Subcutaneous abdominal adipose tissue (tissue), 5 donors: ENCODE data around the gene ADARB2.
"Not testable (repeated sequence)": the region's sequence is repeated elsewhere in the genome, so short reads cannot be mapped to it uniquely, and the experiment has no call there.

Experiments used
- H3K27ac ChIP-seq: one replicate; pipeline ENCODE4 v1.7.0; 2013; ENCODE audit warnings: low read depth, mild to moderate bottlenecking, inconsistent platforms, low read length, moderate library complexity
- H3K27me3 ChIP-seq, 5 donors: one replicate each; pipeline ENCODE4 v1.7.0; 2013; ENCODE audit warnings: low read length in 5 of 5, inconsistent platforms in 1 of 5; ENCODE audit not compliant: control insufficient read depth in 5 of 5, insufficient read depth in 4 of 5
- H3K36me3 ChIP-seq, 5 donors: one replicate each; pipeline ENCODE4 v1.7.0; 2013; ENCODE audit warnings: low read length in 5 of 5; ENCODE audit not compliant: control insufficient read depth in 5 of 5, insufficient read depth in 5 of 5
- H3K4me1 ChIP-seq, 5 donors: one replicate each; pipeline ENCODE4 v1.7.0; 2013; ENCODE audit warnings: low read length in 5 of 5, mild to moderate bottlenecking in 3 of 5, moderate library complexity in 1 of 5; ENCODE audit not compliant: control insufficient read depth in 5 of 5, insufficient read depth in 5 of 5
- H3K4me3 ChIP-seq, 5 donors: one replicate each; pipeline ENCODE4 v1.7.0; 2013; ENCODE audit warnings: low read length in 5 of 5, low read depth in 1 of 5
- H3K9ac ChIP-seq, 5 donors: one replicate each; pipeline ENCODE4 v1.7.0; 2013; ENCODE audit warnings: low read length in 5 of 5, mild to moderate bottlenecking in 4 of 5, moderate library complexity in 3 of 5
- H3K9me3 ChIP-seq, 5 donors: one replicate each; pipeline ENCODE4 v1.7.0; 2013; ENCODE audit warnings: low read length in 5 of 5; ENCODE audit not compliant: control insufficient read depth in 5 of 5
- donor health status: healthy.
- donor health status: healthy.
- donor health status: healthy.
- donor health status: healthy.
- donor health status: healthy.

The ADARB2 gene

GRCh38 chr10:1414893-1415292 is 322.4 kb downstream of the ADARB2 start:
- no peaks in the 10 kb centered on the region for H3K36me3 ChIP-seq
- H3K27me3 ChIP-seq = peaks cover 0 to 40% (median 6%) of the 10 kb centered on the region in 5 donors

DNA sequence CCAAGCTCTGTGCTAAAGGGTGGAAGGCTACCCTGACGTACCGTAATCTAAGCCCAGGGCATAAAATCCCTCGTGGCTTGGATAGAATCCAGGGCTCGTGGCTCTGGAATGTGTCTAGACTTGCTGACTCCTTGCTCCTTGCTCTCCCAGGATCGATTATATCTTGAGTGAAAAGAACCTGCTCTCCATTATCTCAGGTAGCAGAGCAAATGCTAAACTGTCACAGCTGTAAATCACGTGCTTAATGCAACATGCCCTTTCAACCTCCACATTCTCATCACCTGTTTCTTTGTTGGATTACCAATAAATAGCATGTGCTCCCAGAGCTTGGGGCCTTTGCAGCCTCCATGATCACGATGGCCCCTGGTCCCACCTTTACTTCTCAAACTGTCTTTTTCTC is 323.0 kb downstream of the ADARB2 start:
- not testable (repeated sequence) for H3K4me1 ChIP-seq, H3K9me3 ChIP-seq, H3K36me3 ChIP-seq, H3K9ac ChIP-seq, H3K4me3 ChIP-seq, H3K27ac ChIP-seq
- H3K27me3 ChIP-seq = peaks cover 0 to 36% (median 6%) of the 10 kb centered on the region in 5 donors

More at GRCh38 chr10:1414893-1415292, 322.4 kb downstream of the ADARB2 start:
- Histone ChIP-seq H3K4me3 (no peak overlapping the region), H3K4me1 (no peaks in the 10 kb centered on the region), H3K9ac (no peak overlapping the region), H3K27ac (no peak overlapping the region), H3K9me3 (peaks cover 0 to 5% (median 0%) of the 10 kb centered on the region in 5 donors)

DNA sequence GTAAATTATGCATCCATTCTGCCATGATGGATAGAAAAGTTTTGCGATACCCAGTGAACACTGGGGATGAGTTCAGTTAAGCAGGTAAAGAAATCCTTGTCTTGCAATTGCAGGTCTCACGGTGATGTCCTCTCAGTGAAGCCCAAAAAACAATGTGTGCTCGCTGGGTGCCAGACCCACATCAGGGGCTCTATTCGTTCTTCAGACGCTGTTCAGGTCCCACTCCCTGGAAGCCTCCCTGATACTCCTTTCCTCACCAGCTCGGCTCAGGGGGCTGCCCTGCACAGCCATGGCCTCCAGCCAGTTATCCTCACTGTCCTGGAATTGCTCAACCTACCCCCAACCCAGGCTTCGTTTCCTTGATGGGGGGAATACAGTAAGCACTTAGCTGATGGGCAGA is 323.5 kb downstream of the ADARB2 start:
- no peak overlapping the region for H3K9ac ChIP-seq
- H3K27ac ChIP-seq = no peak overlapping the region
- H3K4me3 ChIP-seq = no peak overlapping the region
- H3K4me1 ChIP-seq = no peaks in the 10 kb centered on the region
- peaks cover 0 to 5% (median 0%) of the 10 kb centered on the region in 5 donors for H3K9me3 ChIP-seq
- no peaks in the 10 kb centered on the region for H3K36me3 ChIP-seq
- H3K27me3 ChIP-seq = peaks cover 0 to 35% (median 6%) of the 10 kb centered on the region in 5 donors

DNA sequence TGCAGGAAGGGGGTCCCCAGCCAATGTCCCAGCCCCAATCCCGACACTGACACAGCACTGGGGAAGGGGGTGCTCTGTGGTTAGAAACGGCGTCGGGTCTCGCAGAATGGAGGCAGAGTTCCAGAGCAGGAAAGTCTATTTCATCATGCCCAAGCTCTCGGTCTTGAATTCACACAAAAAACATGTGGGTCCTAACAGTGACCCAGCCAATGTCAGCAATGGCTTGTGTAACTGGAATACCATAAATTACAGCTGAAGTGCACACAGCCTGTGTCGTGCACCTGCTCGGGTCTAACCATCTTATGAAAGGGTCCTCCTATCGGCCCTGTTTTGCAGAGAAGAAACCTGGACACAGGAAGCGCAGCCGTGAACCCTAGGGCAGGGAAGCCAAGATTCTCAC is 324.1 kb downstream of the ADARB2 start:
- Histone ChIP-seq H3K27me3 (peaks cover 0 to 32% (median 6%) of the 10 kb centered on the region in 5 donors), H3K9me3 (peaks cover 0 to 5% (median 0%) of the 10 kb centered on the region in 5 donors), H3K36me3 (no peaks in the 10 kb centered on the region)

DNA sequence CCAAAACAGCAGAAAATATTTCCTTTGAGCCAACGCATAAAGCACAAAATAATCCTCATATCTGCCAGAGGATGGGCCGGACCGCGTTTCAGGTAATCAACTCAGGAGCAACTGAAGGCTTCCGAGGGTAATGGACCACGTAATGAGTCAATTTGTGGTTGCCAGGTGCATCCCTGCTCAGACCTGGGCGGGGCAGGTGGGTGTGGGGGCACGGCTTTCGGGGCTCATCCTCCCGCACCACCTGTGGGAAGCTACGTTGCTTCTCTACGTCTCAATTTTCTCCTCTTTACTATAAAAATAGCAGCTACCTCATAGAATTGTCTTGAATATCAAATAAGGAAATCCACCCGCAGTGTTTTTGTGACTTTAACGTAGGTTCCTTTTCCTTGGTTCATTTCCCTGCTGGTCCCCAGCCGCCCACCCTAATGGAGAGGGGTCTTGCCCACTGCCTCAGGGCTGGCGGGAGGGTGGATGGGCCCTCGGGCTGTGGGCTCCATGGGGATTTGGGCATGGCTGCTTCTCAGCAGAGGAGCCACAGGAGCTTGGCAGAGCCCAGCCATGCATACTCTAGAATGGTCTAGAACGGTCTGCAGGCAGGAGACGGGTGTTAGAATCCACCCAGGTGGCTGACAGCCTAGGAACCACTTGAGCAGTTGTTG is 324.7 kb downstream of the ADARB2 start:
- no peak overlapping the region for H3K4me3 ChIP-seq
- no peak overlapping the region for H3K9ac ChIP-seq
- peaks cover 0 to 26% (median 4%) of the 10 kb centered on the region in 5 donors for H3K27me3 ChIP-seq
- H3K27ac ChIP-seq = no peak overlapping the region
- H3K9me3 ChIP-seq = peaks cover 0 to 5% (median 0%) of the 10 kb centered on the region in 5 donors
- H3K4me1 ChIP-seq = no peaks in the 10 kb centered on the region
- H3K36me3 ChIP-seq = no peaks in the 10 kb centered on the region

More for the DNA sequence above, 324.1 kb downstream of the ADARB2 start:
- Histone ChIP-seq H3K9ac (no peak overlapping the region), H3K4me3 (no peak overlapping the region), H3K27ac (no peak overlapping the region), H3K4me1 (no peaks in the 10 kb centered on the region)

GRCh38 chr10:1411956-1412355 is 325.4 kb downstream of the ADARB2 start:
- H3K27me3 ChIP-seq = peaks cover 0 to 28% (median 0%) of the 10 kb centered on the region in 5 donors
- H3K9ac ChIP-seq = no peak overlapping the region
- H3K4me1 ChIP-seq = no peaks in the 10 kb centered on the region
- H3K4me3 ChIP-seq = no peak overlapping the region
- peaks cover 0 to 5% (median 0%) of the 10 kb centered on the region in 5 donors for H3K9me3 ChIP-seq
- no peaks in the 10 kb centered on the region for H3K36me3 ChIP-seq
- H3K27ac ChIP-seq = no peak overlapping the region

DNA sequence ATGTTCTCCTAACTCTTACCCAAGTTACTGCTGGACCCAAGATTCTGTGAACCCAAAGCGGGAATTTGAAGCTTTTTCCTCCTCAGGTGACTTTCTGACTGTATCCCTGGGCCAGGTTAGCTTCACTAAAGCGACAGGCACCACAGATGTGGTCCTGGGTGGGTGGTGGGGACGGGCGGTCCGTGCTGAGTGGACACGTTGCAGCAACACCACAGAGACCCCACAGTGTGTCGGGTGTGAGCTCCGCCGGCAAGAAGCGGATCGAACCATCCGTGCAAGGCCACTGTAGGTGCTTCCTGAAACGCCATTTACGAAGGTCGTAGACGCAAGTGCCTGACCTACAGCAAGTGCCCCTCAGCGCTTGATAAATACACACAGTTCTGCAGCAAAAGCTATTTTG is 325.9 kb downstream of the ADARB2 start:
- Histone ChIP-seq H3K4me1 (no peaks in the 10 kb centered on the region), H3K9ac (no peak overlapping the region), H3K27me3 (peaks cover 0 to 25% (median 3%) of the 10 kb centered on the region in 5 donors), H3K4me3 (no peak overlapping the region), H3K27ac (no peak overlapping the region), H3K9me3 (peaks cover 0 to 5% (median 0%) of the 10 kb centered on the region in 5 donors), H3K36me3 (no peaks in the 10 kb centered on the region)

DNA sequence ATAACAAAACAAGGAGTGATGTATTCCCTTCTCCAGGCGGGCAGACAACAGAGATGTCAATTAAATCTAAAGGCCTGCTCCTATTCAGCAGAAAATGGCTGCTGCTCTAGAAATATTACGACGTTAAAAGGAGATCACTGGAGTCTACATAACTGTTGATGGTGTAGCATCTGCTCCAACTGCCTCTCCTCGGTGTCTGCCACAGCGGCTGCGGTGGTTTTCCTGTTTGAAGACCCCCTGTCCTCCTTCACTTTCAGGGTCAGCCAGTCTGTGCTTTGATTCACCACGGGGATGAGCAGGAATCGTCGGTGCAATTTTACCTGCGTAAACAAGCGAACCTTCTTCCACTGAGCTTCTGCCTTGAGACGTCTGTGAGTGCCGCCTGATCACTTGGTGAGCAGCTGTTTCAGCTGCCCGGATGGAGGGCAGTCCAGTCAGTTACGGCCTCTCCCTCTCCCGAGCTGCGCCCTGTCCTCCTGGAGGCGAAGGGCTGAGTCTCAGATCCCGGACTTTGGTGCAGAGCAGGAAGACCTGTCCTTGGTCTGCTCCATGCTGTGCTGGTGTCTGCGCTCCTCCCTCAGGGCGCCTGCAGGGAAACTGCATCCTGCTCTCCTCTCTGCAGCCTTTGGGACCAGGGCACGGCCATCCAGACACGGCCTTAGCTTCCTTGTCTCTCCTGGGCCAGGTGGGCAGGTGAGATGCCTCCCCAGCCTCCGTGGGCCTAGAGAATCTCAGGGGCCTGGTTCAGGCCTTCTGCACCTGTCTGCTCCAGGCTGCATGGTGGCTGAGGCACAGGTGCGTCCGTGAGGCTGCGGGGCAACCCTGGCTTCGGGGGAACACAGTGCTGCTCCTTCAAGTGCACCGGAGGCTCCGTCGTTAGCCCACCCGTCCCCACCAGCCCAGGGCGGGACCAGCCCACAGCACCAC is 326.6 kb downstream of the ADARB2 start:
- Histone ChIP-seq H3K27me3 (peaks cover 0 to 26% (median 8%) of the 10 kb centered on the region in 5 donors), H3K27ac (no peak overlapping the region), H3K36me3 (no peaks in the 10 kb centered on the region), H3K4me3 (no peak overlapping the region), H3K9me3 (peaks cover 0 to 5% (median 0%) of the 10 kb centered on the region in 5 donors), H3K4me1 (no peaks in the 10 kb centered on the region), H3K9ac (no peak overlapping the region)

DNA sequence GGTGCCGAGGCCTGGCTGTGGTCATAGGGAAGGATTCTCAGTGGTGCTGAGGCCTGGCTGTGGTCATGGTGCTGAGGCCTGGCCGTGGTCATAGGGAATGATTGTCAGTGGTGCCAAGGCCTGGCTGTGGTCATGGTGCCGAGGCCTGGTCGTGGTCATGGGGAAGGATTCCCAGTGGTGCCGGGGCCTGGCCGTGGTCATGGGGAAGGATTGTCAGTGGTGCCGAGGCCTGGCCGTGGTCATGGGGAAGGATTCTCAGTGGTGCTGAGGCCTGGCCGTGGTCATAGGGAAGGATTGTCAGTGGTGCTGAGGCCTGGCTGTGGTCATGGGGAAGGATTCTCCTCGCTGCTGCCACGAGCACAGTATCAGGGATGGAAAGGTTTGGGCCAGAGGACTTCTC is 327.3 kb downstream of the ADARB2 start:
- Histone ChIP-seq H3K27me3 (peaks cover 0 to 23% (median 8%) of the 10 kb centered on the region in 5 donors), H3K4me3 (no peak overlapping the region), H3K36me3 (no peaks in the 10 kb centered on the region)

GRCh38 chr10:1409392-1409791 is 327.9 kb downstream of the ADARB2 start:
- H3K9ac ChIP-seq = no peak overlapping the region
- H3K4me3 ChIP-seq = no peak overlapping the region
- H3K27ac ChIP-seq = no peak overlapping the region
- H3K27me3 ChIP-seq = peaks cover 0 to 22% (median 8%) of the 10 kb centered on the region in 5 donors
- H3K36me3 ChIP-seq = no peaks in the 10 kb centered on the region
- no peaks in the 10 kb centered on the region for H3K9me3 ChIP-seq
- no peaks in the 10 kb centered on the region for H3K4me1 ChIP-seq

More for the DNA sequence above, 327.3 kb downstream of the ADARB2 start:
- Histone ChIP-seq H3K27ac (no peak overlapping the region), H3K9me3 (peaks cover 0 to 3% (median 0%) of the 10 kb centered on the region in 5 donors), H3K4me1 (no peaks in the 10 kb centered on the region), H3K9ac (no peak overlapping the region)
